Sigmoid colon (tissue), 4 donors: ENCODE results near the gene EPHB1.

ENCODE experiments used
- POLR2A ChIP-seq, 2 donors: fragments of 450-650 bp; IDR thresholded peaks; one replicate each; pipeline ENCODE4 v1.6.1; 2016; ENCODE audit warnings: antibody characterized with exemption in 2 of 2, mild to moderate bottlenecking in 2 of 2, moderate library complexity in 2 of 2
- POLR2AphosphoS5 ChIP-seq, 4 donors: sonication (generic); formaldehyde crosslinking; IDR thresholded peaks; one replicate each; pipeline ENCODE4 v1.6.1; 2017; ENCODE audit warnings: antibody characterized with exemption in 4 of 4
- TF ChIP-seq, protein P1 (sequence below), 4 experiments: fragments of 450-650 bp in 3 of 4; fragments of 200-600 bp in 1 of 4; IDR thresholded peaks; one replicate each; pipeline ENCODE4 v1.5.1; 2016 to 2019; ENCODE audit warnings: antibody characterized with exemption in 4 of 4, mild to moderate bottlenecking in 3 of 4, moderate library complexity in 2 of 4

DNA sequence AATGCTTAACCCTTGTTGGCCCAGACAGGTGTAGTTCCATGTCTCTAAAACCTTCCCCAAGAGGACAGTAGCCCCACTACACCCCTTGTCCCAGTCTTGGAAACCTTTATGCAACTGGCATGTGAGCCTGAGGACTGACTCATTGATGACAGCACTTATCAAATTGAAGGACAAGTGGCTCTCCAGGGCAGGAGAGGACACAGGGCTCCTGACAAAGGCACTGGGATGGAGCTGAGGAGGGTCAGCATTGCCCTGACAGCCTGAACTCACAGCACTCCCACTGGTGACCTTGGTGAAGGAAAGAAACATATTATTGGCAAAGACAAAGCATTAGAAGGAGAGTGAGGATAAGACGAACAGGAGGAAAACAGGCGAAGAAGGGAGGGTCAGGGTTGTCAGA is 139.9 kb downstream of the EPHB1 start:
- TF ChIP-seq, protein P1, sequence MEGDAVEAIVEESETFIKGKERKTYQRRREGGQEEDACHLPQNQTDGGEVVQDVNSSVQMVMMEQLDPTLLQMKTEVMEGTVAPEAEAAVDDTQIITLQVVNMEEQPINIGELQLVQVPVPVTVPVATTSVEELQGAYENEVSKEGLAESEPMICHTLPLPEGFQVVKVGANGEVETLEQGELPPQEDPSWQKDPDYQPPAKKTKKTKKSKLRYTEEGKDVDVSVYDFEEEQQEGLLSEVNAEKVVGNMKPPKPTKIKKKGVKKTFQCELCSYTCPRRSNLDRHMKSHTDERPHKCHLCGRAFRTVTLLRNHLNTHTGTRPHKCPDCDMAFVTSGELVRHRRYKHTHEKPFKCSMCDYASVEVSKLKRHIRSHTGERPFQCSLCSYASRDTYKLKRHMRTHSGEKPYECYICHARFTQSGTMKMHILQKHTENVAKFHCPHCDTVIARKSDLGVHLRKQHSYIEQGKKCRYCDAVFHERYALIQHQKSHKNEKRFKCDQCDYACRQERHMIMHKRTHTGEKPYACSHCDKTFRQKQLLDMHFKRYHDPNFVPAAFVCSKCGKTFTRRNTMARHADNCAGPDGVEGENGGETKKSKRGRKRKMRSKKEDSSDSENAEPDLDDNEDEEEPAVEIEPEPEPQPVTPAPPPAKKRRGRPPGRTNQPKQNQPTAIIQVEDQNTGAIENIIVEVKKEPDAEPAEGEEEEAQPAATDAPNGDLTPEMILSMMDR (IDR thresholded peaks at IDR 0.05) = no peak
- TF ChIP-seq POLR2A (IDR thresholded peaks at IDR 0.05) = no peak
- no peak for TF ChIP-seq POLR2AphosphoS5 (IDR thresholded peaks at IDR 0.05)
